NT2/D1 (cell line): ENCODE results near the gene RBM47.

Experiments
- SUZ12 ChIP-seq: IDR thresholded peaks from 2 replicates; pipeline ENCODE4 v1.6.1; 2011; ENCODE audit not compliant: insufficient read length, insufficient read depth; ENCODE audit errors: extremely low read depth
- YY1 ChIP-seq: IDR thresholded peaks from 2 replicates; pipeline ENCODE4 v1.6.1; 2011; ENCODE audit not compliant: insufficient read length, insufficient read depth
- ZNF274 ChIP-seq: IDR thresholded peaks from 2 replicates; pipeline ENCODE4 v1.6.1; 2011; ENCODE audit warnings: mild to moderate bottlenecking, low read depth, low read length

- TF ChIP-seq YY1 (no peak), SUZ12 (no peak), ZNF274 (no peak)
Measured at GRCh38 chr4:40524366-40525041, 105.2 kb downstream of the RBM47 start.
